Measurements from ENCODE around the gene APOB. TPM values are rescaled to one million over a fixed set of nuclear protein-coding genes. Genes with fewer than 3 reads are reported as not detected.

APOB gene
- total RNA-seq, 1 donor from 2014 or later: 0.40 TPM

- no peak for DNase-seq (ENCODE audit: low read depth, low spot score)
These were observed 38.7 kb downstream of the APOB start for GRCh38 chr2:21005111-21005699.

- no peak for DNase-seq (ENCODE audit: low read depth, low spot score)
These were observed 39.7 kb downstream of the APOB start for GRCh38 chr2:21004181-21004572.

- no peak for DNase-seq (ENCODE audit: low read depth, low spot score)
These were observed 40.2 kb downstream of the APOB start for GRCh38 chr2:21003572-21004180.

GRCh38 chr2:21002814-21003192, 41.1 kb downstream of the APOB start:
- no peak for DNase-seq (ENCODE audit: low read depth, low spot score)

GRCh38 chr2:21001988-21002813, 41.7 kb downstream of the APOB start:
- no peak for DNase-seq (ENCODE audit: low read depth, low spot score)

GRCh38 chr2:21001225-21001946, 42.5 kb downstream of the APOB start:
- no peak for DNase-seq (ENCODE audit: low read depth, low spot score)

- DNase-seq (ENCODE audit: low read depth, low spot score): no peak
These were observed 43.8 kb downstream of the APOB start for GRCh38 chr2:20999906-21000645.

GRCh38 chr2:20998972-20999905, 44.6 kb downstream of the APOB start:
- DNase-seq (ENCODE audit: low read depth, low spot score): no peak

- no peak for DNase-seq (ENCODE audit: low read depth, low spot score)
These were observed 45.7 kb downstream of the APOB start for GRCh38 chr2:20997953-20998722.

- no peak for DNase-seq (ENCODE audit: low read depth, low spot score)
These were observed 49.7 kb downstream of the APOB start for GRCh38 chr2:20994130-20994529.

GRCh38 chr2:20992201-20992711, 51.6 kb downstream of the APOB start:
- no peak for DNase-seq (ENCODE audit: low read depth, low spot score)

GRCh38 chr2:20990442-20991430, 53.1 kb downstream of the APOB start:
- DNase-seq (ENCODE audit: low read depth, low spot score): no peak

- no peak for DNase-seq (ENCODE audit: low read depth, low spot score)
These were observed 54.5 kb downstream of the APOB start for GRCh38 chr2:20989404-20989803.

GRCh38 chr2:20988905-20989304, 55.0 kb downstream of the APOB start:
- no peak for DNase-seq (ENCODE audit: low read depth, low spot score)

GRCh38 chr2:20986024-20986939, 57.6 kb downstream of the APOB start:
- DNase-seq (ENCODE audit: low read depth, low spot score): no peak

GRCh38 chr2:20985062-20985461, 58.8 kb downstream of the APOB start:
- no peak for DNase-seq (ENCODE audit: low read depth, low spot score)

GRCh38 chr2:20984408-20984807, 59.5 kb downstream of the APOB start:
- no peak for DNase-seq (ENCODE audit: low read depth, low spot score)

Data from pulmonary artery endothelial cell (primary cell).